Measurements from ENCODE around the gene PDZD8. TPM values are rescaled to one million over a fixed set of nuclear protein-coding genes. Genes with fewer than 3 reads are reported as not detected.

PDZD8 gene
- total and polyA plus RNA-seq, 2 donors (not counting 3 experiments of a cell fraction or from before 2014, with no cell fraction given), result 5.9 to 22.6 TPM

- H3K79me2 ChIP-seq (ENCODE audit: control insufficient read depth, insufficient read depth, low read length), result peaks cover 41% of the 10 kb centered on the region
- H3K9ac ChIP-seq (replicated peaks; ENCODE audit: extremely low read depth, insufficient read depth, low read length), result no peak overlapping the region
- CTCF ChIA-PET, result no interaction called here
- no peak for TF ChIP-seq EZH2 (IDR thresholded peaks at IDR 0.05; ENCODE audit: borderline replicate concordance, low read depth, low read length, severe bottlenecking)
- dilution Hi-C loops (cut with MboI; ENCODE audit: extremely low pct_ligation_motif_present, low sequenced_read_pairs), result no loop called here
- H3K9me1 ChIP-seq (replicated peaks; ENCODE audit: control insufficient read depth, extremely low read depth, insufficient read depth, low read length), result no peaks in the 10 kb centered on the region
- H3K4me2 ChIP-seq (ENCODE audit: insufficient read depth, low read length), result no peak overlapping the region
- H3K36me3 ChIP-seq (ENCODE audit: control insufficient read depth in 2 of 2, extremely low read depth in 1 of 2, insufficient read depth in 2 of 2, low read length in 2 of 2), result no peaks in the 10 kb centered on the region
- no peaks in the 10 kb centered on the region for H3K9me3 ChIP-seq (replicated peaks; ENCODE audit: control insufficient read depth, insufficient read depth, low read length)
- FAIRE-seq (no peak), DNase-seq (ENCODE audit: low read depth, low spot score) (no peak)
- intact Hi-C loops (cut with micrococcal nuclease), result no loop called here
- no TSS peak for BruUV-seq (replicated peaks)
- POLR2A ChIA-PET, result interaction anchor here (0.6 kb wide), 1 partner anchor 16 kb away, joined by 6 read pairs; no protein-coding TSS in a partner anchor
- H3K27me3 ChIP-seq (ENCODE audit: control insufficient read depth in 2 of 2, insufficient read depth in 2 of 2, low read length in 2 of 2), result no peaks in the 10 kb centered on the region
- no peak overlapping the region for H3K27ac ChIP-seq (ENCODE audit: insufficient read depth, low read depth, low read length)
- no peaks in the 10 kb centered on the region for H4K20me1 ChIP-seq (replicated peaks; ENCODE audit: control insufficient read depth, extremely low read depth, insufficient read depth, low read length)
- no peak overlapping the region for H3K4me3 ChIP-seq (replicated peaks in 1 of 3; ENCODE audit: insufficient read depth in 1 of 3, low read depth in 1 of 3, low read length in 3 of 3)
- no peak overlapping the region for H2AFZ ChIP-seq (ENCODE audit: low read depth, low read length)
- H3K4me1 ChIP-seq (ENCODE audit: control insufficient read depth, extremely low read depth, insufficient read depth, low read length), result no peaks in the 10 kb centered on the region
Measured at GRCh38 chr10:117339979-117340378, 35.3 kb downstream of the PDZD8 start.

- H3K9me3 ChIP-seq (replicated peaks; ENCODE audit: control insufficient read depth, insufficient read depth, low read length), result no peaks in the 10 kb centered on the region
- peaks cover 39% of the 10 kb centered on the region for H3K79me2 ChIP-seq (ENCODE audit: control insufficient read depth, insufficient read depth, low read length)
- no peaks in the 10 kb centered on the region for H3K4me1 ChIP-seq (ENCODE audit: control insufficient read depth, extremely low read depth, insufficient read depth, low read length)
- dilution Hi-C loops (cut with MboI; ENCODE audit: extremely low pct_ligation_motif_present, low sequenced_read_pairs), result no loop called here
- ChIA-PET POLR2A (interaction anchor here (0.6 kb wide), 1 partner anchor 15 kb away, joined by 6 read pairs; no protein-coding TSS in a partner anchor), CTCF (no interaction called here)
- TF ChIP-seq POLR2AphosphoS5 (IDR thresholded peaks at IDR 0.05; ENCODE audit: insufficient read depth, low read depth, low read length), result no peak
- TF ChIP-seq POLR2A (IDR thresholded peaks at IDR 0.05; ENCODE audit: low read depth, low read length), result no peak
- no peak for TF ChIP-seq GATA2 (IDR thresholded peaks at IDR 0.05; ENCODE audit: insufficient read depth, insufficient read length, low read depth, low read length)
- TF ChIP-seq MAX (IDR thresholded peaks at IDR 0.05; ENCODE audit: insufficient read depth, insufficient read length), result no peak
- no peak for TF ChIP-seq MYC (IDR thresholded peaks at IDR 0.05; ENCODE audit: low read depth, low read length)
- no peak for TF ChIP-seq JUN (IDR thresholded peaks at IDR 0.05; ENCODE audit: borderline replicate concordance, insufficient read depth, insufficient read length, low read depth)
- TF ChIP-seq EZH2 (IDR thresholded peaks at IDR 0.05; ENCODE audit: borderline replicate concordance, low read depth, low read length, severe bottlenecking), result no peak
- TF ChIP-seq CTCF (IDR thresholded peaks at IDR 0.05; ENCODE audit: extremely low read depth in 1 of 2, insufficient read depth in 1 of 2, low read depth in 1 of 2, low read length in 2 of 2), result no peak
- TF ChIP-seq FOS (IDR thresholded peaks at IDR 0.05; ENCODE audit: borderline replicate concordance, insufficient read depth, low read length), result no peak
- H3K27me3 ChIP-seq (ENCODE audit: control insufficient read depth in 2 of 2, insufficient read depth in 2 of 2, low read length in 2 of 2), result no peaks in the 10 kb centered on the region
- H3K4me3 ChIP-seq (replicated peaks in 1 of 3; ENCODE audit: insufficient read depth in 1 of 3, low read depth in 1 of 3, low read length in 3 of 3), result no peak overlapping the region
- DNase-seq (ENCODE audit: low read depth, low spot score) (no peak), FAIRE-seq (no peak)
- H3K36me3 ChIP-seq (ENCODE audit: control insufficient read depth in 2 of 2, extremely low read depth in 1 of 2, insufficient read depth in 2 of 2, low read length in 2 of 2), result no peaks in the 10 kb centered on the region
- no peak overlapping the region for H3K4me2 ChIP-seq (ENCODE audit: insufficient read depth, low read length)
- no peaks in the 10 kb centered on the region for H3K9me1 ChIP-seq (replicated peaks; ENCODE audit: control insufficient read depth, extremely low read depth, insufficient read depth, low read length)
- no peak overlapping the region for H3K9ac ChIP-seq (replicated peaks; ENCODE audit: extremely low read depth, insufficient read depth, low read length)
- no peaks in the 10 kb centered on the region for H4K20me1 ChIP-seq (replicated peaks; ENCODE audit: control insufficient read depth, extremely low read depth, insufficient read depth, low read length)
- no peak overlapping the region for H3K27ac ChIP-seq (ENCODE audit: insufficient read depth, low read depth, low read length)
- intact Hi-C loops (cut with micrococcal nuclease), result no loop called here
- BruUV-seq (replicated peaks), result no TSS peak
- H2AFZ ChIP-seq (ENCODE audit: low read depth, low read length), result no peak overlapping the region
Measured at GRCh38 chr10:117339578-117339977, 35.7 kb downstream of the PDZD8 start.
